ENCODE results near the gene PIP5K1A.
"Not testable (repeated sequence)": the region's sequence is repeated elsewhere in the genome, so short reads cannot be mapped to it uniquely, and the experiment has no call there.

PIP5K1A gene

DNA sequence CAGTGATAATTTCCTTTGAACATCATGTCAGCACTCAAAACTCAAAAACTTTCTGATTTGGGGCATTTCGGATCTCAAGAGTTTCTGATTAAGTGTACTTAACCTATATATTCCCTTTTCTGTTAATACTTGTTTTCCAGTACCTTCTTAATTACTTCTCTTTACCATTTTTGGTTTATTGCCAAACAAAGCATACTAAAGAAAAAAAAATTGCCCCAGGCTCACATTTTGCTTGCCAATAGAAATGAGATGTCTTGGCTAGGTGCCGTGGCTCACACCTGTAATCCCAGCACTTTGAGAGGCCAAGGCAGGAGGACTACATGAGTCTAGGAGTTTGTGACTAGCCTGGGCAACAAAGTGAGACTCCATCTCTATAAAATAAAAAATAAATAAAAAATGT, 61.0 kb downstream of the PIP5K1A start:
- ChIA-PET POLR2A (no interaction called here), CTCF (interaction anchor here (5.0 kb wide), 1 partner anchor 7 kb away, joined by 33 read pairs; no protein-coding TSS in a partner anchor)
- no peak for DNase-seq (ENCODE audit: extremely low spot score)
- TF ChIP-seq, protein P1, sequence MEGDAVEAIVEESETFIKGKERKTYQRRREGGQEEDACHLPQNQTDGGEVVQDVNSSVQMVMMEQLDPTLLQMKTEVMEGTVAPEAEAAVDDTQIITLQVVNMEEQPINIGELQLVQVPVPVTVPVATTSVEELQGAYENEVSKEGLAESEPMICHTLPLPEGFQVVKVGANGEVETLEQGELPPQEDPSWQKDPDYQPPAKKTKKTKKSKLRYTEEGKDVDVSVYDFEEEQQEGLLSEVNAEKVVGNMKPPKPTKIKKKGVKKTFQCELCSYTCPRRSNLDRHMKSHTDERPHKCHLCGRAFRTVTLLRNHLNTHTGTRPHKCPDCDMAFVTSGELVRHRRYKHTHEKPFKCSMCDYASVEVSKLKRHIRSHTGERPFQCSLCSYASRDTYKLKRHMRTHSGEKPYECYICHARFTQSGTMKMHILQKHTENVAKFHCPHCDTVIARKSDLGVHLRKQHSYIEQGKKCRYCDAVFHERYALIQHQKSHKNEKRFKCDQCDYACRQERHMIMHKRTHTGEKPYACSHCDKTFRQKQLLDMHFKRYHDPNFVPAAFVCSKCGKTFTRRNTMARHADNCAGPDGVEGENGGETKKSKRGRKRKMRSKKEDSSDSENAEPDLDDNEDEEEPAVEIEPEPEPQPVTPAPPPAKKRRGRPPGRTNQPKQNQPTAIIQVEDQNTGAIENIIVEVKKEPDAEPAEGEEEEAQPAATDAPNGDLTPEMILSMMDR (IDR thresholded peaks at IDR 0.05; ENCODE audit: control extremely low read depth, extremely low read depth, low read depth, missing control alignments) = no peak

DNA sequence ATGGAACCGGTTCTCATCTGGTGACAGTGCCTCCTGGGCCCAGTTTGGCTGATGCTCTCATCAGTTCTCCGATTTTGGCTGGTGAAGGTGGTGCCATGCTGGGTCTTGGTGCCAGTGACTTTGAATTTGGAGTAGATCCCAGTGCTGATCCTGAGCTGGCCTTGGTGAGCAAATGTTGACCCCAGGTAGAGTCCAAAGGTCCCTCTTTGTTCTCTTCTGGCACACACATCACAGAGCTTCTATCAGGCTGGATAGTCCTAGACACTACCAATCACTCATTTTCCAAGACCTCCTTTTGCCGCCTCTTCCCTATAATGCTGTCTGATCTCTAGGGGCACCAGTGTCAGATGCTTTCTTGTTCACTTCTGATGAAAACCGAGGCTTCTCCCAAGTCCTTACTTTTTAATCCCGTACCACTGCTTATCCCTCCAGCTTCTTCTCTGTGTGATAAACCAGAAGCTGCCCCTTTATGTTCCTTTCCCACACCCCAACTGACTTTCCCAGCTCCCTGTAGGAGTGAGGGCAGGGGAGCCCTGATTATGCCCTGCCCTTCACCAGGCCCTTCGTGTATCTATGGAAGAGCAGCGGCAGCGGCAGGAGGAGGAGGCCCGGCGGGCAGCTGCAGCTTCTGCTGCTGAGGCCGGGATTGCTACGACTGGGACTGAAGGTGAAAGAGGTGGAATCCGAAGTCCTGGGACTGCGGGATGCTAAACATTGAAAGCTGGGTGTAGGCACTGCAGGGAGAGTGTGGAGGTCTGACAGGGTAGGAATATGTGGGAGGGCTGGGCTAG, 67.3 kb downstream of the PIP5K1A start:
- TF ChIP-seq, protein P1 (IDR thresholded peaks at IDR 0.05; ENCODE audit: control extremely low read depth, extremely low read depth, low read depth, missing control alignments) = no peak
- DNase-seq (ENCODE audit: extremely low spot score) = no peak
- CTCF ChIA-PET = interaction anchor here (1.1 to 1.8 kb wide), 4 partner anchors 12 to 85 kb away, joined by 3 to 7 read pairs (median 4); partner anchors contain the start of gene ZNF687
- POLR2A ChIA-PET = no interaction called here

DNA sequence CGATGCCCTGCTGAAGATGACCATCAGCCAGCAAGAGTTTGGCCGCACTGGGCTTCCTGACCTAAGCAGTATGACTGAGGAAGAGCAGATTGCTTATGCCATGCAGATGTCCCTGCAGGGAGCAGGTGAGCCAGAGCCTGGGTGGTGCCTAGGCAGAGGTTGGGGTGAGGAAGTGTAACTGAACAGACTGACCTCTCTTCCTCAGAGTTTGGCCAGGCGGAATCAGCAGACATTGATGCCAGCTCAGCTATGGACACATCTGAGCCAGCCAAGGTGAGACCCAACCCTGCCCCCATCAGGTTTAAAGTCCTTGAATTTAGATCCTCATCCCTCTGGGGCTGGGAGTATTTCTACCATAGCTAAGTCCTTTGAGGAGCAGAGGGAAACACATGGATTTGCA, 68.0 kb downstream of the PIP5K1A start:
- no peak for DNase-seq (ENCODE audit: extremely low spot score)
- TF ChIP-seq, protein P1 (IDR thresholded peaks at IDR 0.05; ENCODE audit: control extremely low read depth, extremely low read depth, low read depth, missing control alignments) = no peak
- ChIA-PET CTCF (interaction anchor here (0.6 to 1.5 kb wide), 4 partner anchors 14 to 85 kb away, joined by 3 to 5 read pairs (median 3); no protein-coding TSS in a partner anchor), POLR2A (no interaction called here)

DNA sequence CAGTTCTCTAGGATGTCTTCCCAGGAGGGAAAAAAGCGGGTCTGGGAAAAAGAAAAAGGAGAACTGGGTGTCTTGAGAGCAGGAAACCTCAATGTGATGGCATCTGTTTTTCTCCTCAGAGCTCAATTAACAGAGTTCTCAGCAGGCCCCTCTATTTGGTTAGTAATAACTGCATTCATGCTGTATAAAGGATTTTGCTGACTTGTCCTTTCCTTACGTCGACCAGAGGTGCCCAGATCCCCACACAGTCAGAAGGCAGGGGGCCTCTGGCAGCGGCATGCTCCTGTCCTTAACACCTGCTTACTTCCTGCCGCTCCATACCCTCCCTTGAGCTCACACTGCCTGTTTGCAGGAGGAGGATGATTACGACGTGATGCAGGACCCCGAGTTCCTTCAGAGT, 68.5 kb downstream of the PIP5K1A start:
- no peak for DNase-seq (ENCODE audit: extremely low spot score)
- TF ChIP-seq, protein P1 (IDR thresholded peaks at IDR 0.05; ENCODE audit: control extremely low read depth, extremely low read depth, low read depth, missing control alignments) = no peak
- CTCF ChIA-PET = interaction anchor here (0.6 to 1.5 kb wide), 3 partner anchors 15 to 48 kb away, joined by 3 to 5 read pairs (median 3); no protein-coding TSS in a partner anchor
- POLR2A ChIA-PET = no interaction called here

DNA sequence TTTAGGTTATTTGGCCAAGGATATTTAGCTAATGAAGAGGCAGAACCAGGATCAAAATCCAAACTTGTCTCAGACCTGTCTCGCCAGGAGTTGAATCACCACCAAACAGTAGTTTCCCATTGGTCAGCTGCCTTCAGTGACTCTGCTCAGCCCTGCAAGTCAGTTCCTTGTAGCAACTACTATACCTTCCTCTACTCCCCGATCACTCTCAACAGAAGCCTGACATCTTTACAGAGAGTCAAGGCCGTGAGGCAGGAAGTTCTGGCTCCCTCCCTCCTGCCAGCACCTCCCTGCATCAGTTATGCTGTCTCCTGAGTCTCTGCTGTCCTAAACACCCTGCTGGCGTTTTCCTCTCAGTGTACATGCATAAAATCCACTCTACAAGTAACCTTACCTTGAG, 69.4 kb downstream of the PIP5K1A start:
- no peak for DNase-seq (ENCODE audit: extremely low spot score)
- TF ChIP-seq, protein P1 (IDR thresholded peaks at IDR 0.05; ENCODE audit: control extremely low read depth, extremely low read depth, low read depth, missing control alignments) = no peak
- CTCF ChIA-PET = interaction anchor here (1.0 to 1.5 kb wide), 2 partner anchors 16 to 34 kb away, joined by 3 to 5 read pairs; no protein-coding TSS in a partner anchor
- POLR2A ChIA-PET = no interaction called here

DNA sequence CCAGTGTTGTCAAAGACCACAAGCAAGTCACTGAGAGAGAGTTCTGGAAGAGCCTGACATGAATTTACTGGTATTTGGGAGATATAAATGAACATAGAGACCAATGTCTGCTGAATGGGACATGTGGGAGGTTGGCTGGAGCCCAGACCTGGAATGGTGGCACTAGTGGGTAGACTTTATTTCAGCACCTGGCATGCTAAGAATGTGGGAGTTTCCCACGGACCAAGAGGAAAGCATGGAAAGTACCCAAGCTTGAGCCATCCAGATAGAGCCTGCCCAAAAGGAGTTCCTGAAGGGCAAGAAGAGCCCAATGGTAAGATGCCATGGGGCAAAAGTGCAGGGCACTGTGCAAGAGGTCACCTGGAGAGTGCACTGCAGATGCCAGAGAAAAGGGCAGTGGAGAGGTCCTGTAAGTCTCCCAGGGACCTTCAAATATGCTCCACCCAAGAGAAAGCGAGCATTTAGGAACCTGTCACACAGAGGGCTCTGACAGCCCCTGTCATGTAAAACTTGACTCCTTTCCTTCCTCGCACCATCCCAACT, 75.6 kb downstream of the PIP5K1A start:
- TF ChIP-seq, protein P1 (IDR thresholded peaks at IDR 0.05; ENCODE audit: control extremely low read depth, extremely low read depth, low read depth, missing control alignments) = no peak
- ChIA-PET CTCF (interaction anchor here (0.8 to 1.9 kb wide), 2 partner anchors 19 to 22 kb away, joined by 3 to 10 read pairs; partner anchors contain the start of gene PSMD4), POLR2A (no interaction called here)
- no peak for DNase-seq (ENCODE audit: extremely low spot score)

DNA sequence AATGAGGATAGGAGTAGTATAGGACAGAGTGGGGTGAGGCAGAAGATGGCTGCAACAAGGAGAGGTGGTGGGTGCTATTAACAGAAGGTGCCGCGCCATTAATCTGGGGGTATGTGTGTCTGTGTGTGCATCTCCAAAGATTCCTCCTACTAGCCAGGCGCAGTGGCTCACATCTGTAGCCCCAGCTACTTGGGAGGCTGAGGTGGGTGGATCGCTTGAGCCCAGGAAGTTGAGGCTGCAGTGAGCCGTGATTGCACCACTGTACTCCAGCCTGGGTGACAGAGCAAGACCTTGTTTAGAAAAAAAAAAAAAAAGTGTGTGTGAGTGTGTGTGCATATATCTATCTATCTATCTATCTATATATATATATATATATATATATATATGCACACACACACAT, 77.0 kb downstream of the PIP5K1A start:
- CTCF ChIA-PET; DNase-seq (ENCODE audit: extremely low spot score); POLR2A ChIA-PET: not testable (repeated sequence)

Data from GM10248 (cell line).